ENCODE data around the gene EFR3B.
"Not testable (repeated sequence)": the region's sequence is repeated elsewhere in the genome, so short reads cannot be mapped to it uniquely, and the experiment has no call there.

EFR3B gene

DNA sequence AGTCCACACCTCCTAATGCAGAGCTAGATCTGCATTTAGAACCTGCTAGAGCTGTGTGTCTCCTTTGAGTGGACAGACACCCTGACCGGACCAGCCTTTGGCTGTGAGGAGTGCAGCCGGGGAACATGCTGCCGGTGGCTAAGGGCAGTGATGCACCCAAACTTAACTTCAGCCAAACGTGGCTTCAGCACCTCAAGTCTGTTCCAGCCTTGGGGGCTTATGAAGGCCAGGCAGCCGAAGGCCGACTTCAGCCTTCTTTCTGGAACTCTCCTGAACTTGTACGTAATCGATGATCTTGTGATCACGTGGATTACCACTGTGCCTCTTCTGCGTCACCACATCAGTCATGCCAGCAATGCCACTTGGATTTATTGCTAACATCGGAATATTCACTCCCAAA is 77.4 kb downstream of the EFR3B start:
- TF ChIP-seq, protein P1, sequence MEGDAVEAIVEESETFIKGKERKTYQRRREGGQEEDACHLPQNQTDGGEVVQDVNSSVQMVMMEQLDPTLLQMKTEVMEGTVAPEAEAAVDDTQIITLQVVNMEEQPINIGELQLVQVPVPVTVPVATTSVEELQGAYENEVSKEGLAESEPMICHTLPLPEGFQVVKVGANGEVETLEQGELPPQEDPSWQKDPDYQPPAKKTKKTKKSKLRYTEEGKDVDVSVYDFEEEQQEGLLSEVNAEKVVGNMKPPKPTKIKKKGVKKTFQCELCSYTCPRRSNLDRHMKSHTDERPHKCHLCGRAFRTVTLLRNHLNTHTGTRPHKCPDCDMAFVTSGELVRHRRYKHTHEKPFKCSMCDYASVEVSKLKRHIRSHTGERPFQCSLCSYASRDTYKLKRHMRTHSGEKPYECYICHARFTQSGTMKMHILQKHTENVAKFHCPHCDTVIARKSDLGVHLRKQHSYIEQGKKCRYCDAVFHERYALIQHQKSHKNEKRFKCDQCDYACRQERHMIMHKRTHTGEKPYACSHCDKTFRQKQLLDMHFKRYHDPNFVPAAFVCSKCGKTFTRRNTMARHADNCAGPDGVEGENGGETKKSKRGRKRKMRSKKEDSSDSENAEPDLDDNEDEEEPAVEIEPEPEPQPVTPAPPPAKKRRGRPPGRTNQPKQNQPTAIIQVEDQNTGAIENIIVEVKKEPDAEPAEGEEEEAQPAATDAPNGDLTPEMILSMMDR (IDR thresholded peaks at IDR 0.05; ENCODE audit: control extremely low read depth, extremely low read depth, low read depth, missing control alignments) = no peak
- ChIA-PET CTCF (interaction anchor here (1.3 to 2.1 kb wide), 4 partner anchors 10 to 144 kb away, joined by 3 to 10 read pairs (median 4); no protein-coding TSS in a partner anchor), POLR2A (no interaction called here)
- DNase-seq (ENCODE audit: extremely low spot score) = no peak

GRCh38 chr2:25122367-25122766 is 80.5 kb downstream of the EFR3B start:
- ChIA-PET POLR2A (no interaction called here), CTCF (interaction anchor here (1.7 to 4.0 kb wide), 3 partner anchors 16 to 712 kb away, joined by 3 to 21 read pairs (median 5); no protein-coding TSS in a partner anchor)
- TF ChIP-seq, protein P1 (IDR thresholded peaks at IDR 0.05; ENCODE audit: control extremely low read depth, extremely low read depth, low read depth, missing control alignments) = no peak
- DNase-seq (ENCODE audit: extremely low spot score) = no peak

- TF ChIP-seq, protein P1 (IDR thresholded peaks at IDR 0.05; ENCODE audit: control extremely low read depth, extremely low read depth, low read depth, missing control alignments) = no peak
- DNase-seq (ENCODE audit: extremely low spot score) = no peak
- ChIA-PET POLR2A (no interaction called here), CTCF (interaction anchor here (1.1 to 4.0 kb wide), 4 partner anchors 9 to 714 kb away, joined by 3 to 21 read pairs (median 4); no protein-coding TSS in a partner anchor)
These were observed 81.8 kb downstream of the EFR3B start for GRCh38 chr2:25123682-25124081.

DNA sequence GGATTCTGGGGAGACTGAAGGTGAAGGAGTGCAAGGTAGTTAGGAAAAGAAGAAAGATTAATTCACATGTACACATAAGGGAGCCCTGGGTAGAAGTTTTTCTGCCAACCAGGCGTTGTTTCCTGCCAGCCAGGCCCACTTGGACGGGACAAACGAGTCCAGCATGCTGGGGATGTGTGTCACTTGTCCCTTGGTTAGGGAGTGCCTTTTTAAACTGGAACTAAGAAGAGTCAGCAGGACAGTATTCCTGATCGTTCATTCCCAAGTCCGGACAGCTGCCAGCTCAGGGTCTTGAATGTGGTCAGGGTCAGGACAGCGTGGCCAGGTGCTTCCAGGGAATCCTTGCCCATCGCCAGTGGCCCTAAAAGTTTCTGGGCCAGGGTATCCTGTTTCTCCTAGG is 83.3 kb downstream of the EFR3B start:
- ChIA-PET POLR2A (no interaction called here), CTCF (interaction anchor here (0.9 to 4.0 kb wide), 3 partner anchors 26 to 716 kb away, joined by 3 to 21 read pairs (median 5); no protein-coding TSS in a partner anchor)
- TF ChIP-seq, protein P1 (IDR thresholded peaks at IDR 0.05; ENCODE audit: control extremely low read depth, extremely low read depth, low read depth, missing control alignments) = no peak
- DNase-seq (ENCODE audit: extremely low spot score) = no peak

DNA sequence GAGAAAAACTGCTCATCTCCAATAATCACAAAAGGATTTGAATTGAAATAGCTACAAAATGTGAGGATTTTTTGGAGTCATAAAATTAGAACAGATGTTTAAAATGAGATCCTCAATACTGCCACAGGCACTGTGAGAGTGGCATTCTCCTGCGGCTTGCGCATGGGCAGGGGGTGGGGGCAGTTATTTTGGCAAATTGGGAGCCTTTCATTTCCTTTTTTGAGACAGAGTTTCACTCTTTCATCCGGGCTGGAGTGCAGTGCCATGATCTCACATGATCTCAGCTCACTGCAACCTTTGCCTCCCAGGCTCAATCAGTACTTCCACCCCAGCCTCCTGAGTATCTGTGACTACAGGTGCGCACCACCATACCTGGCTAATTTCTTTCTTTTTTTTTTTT is 84.1 kb downstream of the EFR3B start:
- ChIA-PET CTCF (interaction anchor here (1.0 to 4.0 kb wide), 3 partner anchors 8 to 717 kb away, joined by 3 to 21 read pairs (median 3); no protein-coding TSS in a partner anchor), POLR2A (no interaction called here)
- no peak for DNase-seq (ENCODE audit: extremely low spot score)
- TF ChIP-seq, protein P1 (IDR thresholded peaks at IDR 0.05; ENCODE audit: control extremely low read depth, extremely low read depth, low read depth, missing control alignments) = no peak

DNA sequence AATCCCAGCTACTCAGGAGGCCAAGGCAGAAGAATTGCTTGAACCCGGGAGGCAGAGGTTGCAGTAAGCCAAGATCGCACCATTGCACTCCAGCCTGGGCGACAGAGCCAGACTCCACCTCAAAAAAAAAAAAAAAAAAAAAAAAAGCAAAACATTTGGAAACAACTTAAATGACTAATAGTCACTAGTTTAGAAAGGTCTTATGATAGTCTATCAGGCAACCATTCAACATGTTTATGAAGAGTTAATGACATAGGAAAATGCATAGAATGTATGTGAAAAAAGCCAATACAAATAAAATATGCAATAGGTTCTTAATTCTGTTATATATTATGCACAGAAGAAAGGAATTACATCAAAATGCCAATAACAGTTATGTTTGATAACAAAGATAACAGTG is 85.2 kb downstream of the EFR3B start:
- CTCF ChIA-PET = interaction anchor here (1.2 to 7.0 kb wide), 5 partner anchors 39 to 701 kb away, joined by 3 to 129 read pairs (median 4); no protein-coding TSS in a partner anchor
- POLR2A ChIA-PET; DNase-seq (ENCODE audit: extremely low spot score): not testable (repeated sequence)

DNA sequence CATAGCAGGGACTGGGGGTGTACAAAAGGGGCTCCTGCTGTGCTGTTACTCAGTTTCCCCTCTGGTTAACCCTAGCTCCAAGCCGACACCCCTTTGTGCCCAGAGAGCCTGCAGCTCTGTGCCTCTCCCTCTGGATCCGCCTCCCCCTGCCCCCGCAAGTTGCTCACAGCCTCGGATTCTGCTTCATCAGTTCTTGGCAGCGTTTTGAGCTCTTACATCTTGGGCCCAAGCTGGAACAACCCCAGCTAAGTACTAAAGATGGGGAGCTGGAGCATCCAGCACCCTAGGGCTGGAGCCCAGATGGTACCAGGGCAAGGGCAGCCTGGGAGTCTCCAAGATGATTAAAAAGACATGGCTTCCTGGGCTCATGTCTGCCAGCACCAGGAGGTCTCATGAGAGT is 85.8 kb downstream of the EFR3B start:
- TF ChIP-seq, protein P1 (IDR thresholded peaks at IDR 0.05; ENCODE audit: control extremely low read depth, extremely low read depth, low read depth, missing control alignments) = no peak
- ChIA-PET POLR2A (no interaction called here), CTCF (interaction anchor here (0.9 to 7.0 kb wide), 14 partner anchors 10 to 717 kb away, joined by 3 to 129 read pairs (median 4); no protein-coding TSS in a partner anchor)
- DNase-seq (ENCODE audit: extremely low spot score) = no peak

Data from GM10248 (cell line).